HG03064 (cell line): ENCODE results near the gene PNLIPRP2.

Experiments
- ATAC-seq: cut with Tn5 transposase; IDR thresholded peaks from one replicate; pipeline ENCODE4 v1.9.1; 2021; ENCODE audit warnings: low read depth; ENCODE audit not compliant: unreplicated experiment

Gene PNLIPRP2

DNA sequence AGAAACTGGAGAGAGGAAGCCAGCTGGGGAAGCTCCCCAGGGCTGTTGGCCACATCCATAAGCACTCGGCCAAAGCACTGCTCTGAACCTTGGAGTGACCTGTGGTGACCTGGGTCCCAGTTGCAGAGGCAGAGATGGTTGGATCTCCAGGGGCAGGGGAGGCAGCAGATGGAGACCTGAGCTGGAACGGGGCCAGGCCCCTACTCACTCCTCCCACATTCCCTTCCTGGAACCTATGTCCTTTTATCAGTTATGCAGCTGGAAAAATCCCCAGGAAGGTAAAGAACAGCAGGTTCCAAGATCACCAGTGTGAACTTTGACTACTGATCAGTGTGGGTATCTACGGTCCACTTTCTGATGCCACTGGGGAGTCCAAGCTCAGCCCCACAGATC, 9.6 kb upstream of the PNLIPRP2 start:
- no peak for ATAC-seq

DNA sequence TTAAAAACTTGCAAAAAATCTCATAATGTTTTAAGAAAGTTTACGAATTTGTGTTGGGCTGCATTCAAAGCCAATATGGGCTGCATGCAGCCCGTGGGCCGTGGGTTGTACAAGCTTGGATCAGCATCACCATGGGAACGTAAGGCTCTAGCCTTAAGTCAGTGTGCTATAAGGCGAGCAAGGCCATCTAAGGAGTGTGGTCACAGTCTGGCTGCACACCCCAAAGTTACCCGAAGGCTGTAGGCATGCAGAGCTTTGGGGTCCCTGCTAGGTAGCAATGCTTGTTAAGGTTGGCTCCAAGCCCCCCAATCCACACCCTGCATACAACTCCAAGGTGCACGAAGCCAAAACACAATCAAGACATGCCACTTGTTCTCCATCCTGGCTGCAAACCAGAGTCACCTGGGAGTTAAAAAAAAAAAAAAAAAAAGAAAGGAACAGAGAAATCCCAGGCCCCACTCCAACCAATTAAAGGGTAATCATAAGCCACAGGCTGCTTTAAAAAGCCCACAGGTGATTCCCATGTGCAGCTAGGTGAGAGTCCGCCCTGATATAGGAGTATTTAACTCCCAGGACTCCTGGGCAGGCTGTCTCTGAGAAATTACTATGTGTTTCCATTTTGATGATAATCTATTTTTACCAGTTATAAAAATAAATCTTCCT, 8.5 kb upstream of the PNLIPRP2 start:
- no peak for ATAC-seq

DNA sequence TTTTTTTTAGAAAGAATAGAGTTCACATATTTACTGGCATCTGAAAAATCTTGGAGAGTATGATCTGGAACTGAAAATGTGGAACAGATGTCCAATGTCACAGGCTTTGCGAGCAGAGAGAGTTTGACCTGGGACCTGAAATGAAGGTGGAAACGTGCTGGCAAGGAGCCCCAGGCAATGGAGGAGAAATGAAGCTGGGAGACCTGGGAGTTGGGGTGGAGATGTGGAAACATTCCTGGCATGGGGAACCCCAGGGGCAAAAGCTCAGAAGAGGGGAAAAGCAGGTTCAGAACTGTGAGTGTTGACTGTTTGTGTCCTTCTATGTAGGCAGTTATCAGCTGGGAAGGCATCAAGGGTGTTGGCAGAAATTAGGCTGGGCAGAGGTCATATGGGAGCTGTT, 7.3 kb upstream of the PNLIPRP2 start:
- ATAC-seq, result no peak

DNA sequence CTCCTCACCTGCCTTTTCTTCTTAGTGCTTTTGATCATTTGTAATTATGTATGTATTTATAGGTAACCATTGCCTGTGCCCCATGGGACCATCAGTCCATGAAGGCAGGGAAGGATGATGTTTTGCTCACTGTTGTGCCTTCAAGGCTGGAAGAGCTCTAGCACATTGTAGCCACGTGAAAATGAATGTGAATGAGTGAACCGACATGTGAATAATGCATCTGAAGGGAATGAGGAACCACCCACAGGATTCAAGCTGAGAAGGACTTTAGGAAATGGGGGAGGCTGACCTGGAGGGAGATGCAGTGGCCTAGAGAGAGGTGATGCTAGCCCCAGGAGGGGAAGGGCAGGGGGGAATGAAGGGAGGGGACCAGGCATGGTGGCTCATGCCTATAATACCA, 6.0 kb upstream of the PNLIPRP2 start:
- no peak for ATAC-seq

DNA sequence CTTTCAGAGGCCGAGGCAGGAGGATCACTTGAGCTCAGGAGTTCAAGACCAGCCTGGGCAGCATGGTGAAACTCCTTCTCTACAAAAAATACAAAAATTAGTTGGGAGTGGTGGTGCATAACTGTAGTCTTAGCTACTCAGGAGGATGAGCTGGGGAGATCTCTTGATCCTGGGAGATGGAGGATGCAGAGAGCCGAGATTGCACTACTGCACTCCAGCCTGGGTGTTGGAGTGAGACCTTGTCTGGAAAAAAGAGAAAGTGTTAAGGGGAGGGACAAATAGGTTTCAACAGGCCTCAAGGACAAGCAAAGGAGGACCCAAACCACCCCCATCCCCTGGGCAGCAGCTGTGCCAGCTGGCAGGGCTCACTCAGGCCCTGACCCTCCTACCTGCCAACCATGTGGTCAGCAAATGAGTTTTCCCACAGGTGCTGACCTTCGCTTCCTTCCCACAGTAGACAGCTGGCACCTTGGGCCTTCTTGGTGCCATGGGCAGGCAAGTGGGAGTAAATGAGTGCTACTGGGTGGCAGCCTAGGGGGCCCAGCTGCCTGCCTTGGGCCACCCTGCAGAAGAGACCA, 5.5 kb upstream of the PNLIPRP2 start:
- ATAC-seq, result no peak

DNA sequence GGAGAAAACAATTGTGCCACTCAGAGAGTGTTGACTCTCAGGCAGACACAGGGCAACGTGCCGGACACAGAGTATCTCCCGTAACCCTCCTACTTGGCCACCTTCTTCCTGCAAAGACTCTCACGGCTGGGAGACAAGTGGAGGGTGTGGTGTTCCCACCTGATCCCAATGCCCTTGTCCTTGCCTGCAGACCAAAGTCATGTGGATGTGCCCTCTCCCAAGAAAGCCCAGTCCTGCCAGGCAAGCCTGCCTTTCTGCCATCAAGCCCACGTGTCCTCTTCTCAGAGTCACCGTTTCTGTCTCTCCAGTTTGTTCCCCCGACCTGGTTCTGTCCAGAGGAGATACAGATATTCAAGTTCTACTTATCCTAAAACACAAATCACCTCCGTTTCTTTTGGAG, 723 bp downstream of the PNLIPRP2 start:
- ATAC-seq, result no peak

DNA sequence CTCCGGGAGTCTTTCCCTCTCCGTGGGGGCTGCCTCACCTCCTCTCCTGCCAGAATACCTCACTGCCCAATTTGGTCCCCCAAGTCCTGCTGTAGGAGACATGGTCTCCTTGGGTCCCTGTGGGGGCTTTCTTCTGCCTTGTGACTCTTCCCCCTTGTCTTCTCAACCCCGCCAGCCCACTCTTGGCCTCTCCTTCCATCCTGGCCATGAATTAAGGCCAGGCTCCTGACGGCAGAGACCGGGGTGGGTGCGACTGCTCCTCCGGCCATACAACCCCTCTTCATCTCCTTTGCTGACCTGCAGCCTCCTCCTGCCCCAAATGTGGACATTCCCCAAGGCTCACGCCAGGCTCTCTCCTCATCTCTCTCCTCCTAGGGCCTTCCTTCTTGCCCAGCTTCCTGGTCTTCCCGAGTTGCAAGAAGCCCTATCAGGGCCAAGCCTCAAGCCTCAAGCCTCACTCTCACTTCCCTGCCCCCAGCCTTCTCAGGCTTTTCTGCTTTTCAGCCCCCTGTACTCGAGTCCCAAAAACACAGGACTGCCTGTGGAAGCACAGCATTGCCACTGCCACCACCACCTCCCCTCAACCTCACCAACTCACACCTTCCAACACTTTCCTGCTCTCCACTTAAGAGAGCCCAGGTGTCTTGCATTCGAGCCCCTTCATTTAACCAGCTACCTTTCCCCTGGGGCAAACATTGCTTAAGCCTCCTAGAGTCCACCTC, 1.3 kb downstream of the PNLIPRP2 start:
- no peak for ATAC-seq

DNA sequence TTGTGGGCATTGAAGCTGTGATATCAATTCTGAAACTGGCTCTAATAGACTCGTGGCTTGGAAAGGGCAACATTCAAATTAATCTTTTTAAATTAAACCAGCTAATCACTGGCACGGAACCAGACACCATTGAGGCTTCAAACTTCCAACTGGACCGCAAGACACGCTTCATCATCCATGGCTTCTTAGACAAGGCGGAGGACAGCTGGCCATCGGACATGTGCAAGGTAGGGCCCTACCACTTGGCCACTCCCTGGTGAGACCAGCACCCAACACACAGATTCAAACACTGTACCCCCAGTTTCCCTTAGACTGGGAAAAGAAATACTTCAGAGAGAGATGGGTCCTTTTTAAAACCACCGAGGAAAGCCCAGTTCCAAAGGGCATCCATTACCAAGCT, 5.1 kb downstream of the PNLIPRP2 start:
- ATAC-seq, result no peak

DNA sequence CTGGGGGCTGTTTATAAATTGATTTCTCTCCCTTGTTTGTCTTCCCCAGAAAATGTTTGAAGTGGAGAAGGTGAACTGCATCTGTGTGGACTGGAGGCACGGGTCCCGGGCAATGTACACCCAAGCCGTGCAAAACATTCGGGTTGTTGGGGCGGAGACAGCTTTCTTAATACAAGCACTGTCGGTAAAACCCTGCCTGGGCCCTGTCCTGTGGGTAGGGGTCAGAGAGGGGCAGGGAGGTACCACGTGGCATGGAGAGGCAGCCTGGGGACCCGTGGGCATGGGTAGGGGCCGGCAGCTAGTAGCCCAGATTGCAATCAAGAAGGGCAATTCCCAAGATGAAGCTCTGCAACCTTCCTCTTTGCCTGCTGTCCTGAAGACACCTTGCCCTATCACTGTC, 6.1 kb downstream of the PNLIPRP2 start:
- ATAC-seq, result no peak

DNA sequence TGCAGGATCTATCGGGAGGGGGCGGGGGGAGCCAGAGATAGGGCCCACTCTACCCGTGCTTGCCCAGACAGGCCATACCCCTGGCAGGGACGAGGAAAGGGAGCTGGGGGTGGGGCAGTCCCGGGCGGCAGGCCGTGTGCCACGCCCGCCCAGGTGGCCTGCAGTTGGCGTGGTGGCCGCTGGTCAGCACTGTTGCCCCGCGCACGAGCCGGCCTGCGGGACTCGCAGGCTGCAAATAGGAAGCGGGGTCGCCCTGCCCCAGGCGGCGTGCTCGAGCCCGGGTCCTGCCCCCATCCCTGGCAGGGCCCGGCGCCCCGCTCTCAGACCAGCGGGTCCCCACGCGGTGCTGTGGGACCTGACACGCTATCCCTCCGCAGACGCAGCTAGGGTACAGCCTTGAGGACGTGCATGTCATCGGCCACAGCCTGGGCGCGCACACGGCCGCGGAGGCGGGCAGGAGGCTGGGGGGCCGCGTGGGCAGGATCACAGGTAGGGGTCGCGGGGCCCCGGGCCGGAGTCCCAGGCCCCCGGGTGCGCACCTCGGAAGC, 6.7 kb downstream of the PNLIPRP2 start:
- ATAC-seq, result no peak

DNA sequence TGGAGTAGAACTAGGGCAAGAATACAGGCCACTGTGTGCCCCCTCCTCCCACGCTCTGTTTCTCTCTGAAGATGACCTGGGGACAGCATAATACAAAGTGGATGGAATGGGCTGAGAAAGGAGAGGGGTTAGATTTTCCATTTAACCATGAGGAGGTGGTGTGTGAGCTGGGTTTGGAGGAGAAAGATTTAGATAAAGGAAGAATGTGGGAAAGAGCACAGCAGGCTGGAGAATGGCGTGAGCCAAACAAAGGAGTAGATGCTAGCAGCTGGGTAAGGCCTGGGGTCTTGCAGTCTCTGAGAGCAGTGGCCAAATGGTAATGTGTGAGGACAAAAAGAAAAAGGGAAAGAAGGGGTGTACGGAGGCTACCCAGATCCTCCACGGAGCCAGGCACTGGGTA, 8.6 kb downstream of the PNLIPRP2 start:
- no peak for ATAC-seq

DNA sequence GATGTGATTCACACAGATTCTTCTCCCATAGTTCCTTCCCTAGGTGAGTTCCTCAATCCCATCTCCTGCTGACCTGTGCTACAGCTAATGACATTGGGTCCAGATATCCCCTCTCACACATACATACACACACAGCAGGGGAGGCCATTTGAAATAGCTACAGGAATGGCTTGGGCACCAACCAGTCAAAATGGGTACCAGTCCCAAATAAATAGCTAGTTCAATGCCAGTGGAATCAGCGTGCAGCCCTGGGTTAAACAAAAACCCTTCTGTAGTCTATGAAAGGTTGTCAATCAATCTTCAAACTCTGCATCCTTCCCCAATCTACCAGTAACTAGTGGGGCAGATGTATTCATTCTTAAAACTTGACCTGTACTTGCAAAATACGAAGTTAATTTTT, 9.3 kb downstream of the PNLIPRP2 start:
- no peak for ATAC-seq

DNA sequence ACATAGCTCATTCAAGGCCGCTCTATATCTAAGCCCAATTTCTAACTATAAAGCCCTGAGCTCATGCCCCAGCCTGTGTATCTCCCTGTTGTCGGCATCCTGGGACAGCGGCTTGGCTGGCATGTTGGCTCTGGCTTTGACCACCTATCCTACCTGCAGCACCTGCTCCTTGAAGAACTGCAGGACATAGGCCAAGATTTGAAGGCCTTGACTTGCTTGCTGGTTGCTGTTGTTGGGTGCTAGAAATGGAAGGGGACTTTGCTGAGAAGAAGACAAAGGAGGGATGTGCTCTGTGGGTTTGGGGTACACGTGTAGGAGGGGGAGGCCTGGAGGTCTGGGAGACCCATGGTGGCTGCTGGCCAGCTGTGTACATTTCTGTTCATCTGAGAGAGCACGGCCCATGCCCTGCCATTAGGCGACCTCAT, 11.1 kb downstream of the PNLIPRP2 start:
- no peak for ATAC-seq

DNA sequence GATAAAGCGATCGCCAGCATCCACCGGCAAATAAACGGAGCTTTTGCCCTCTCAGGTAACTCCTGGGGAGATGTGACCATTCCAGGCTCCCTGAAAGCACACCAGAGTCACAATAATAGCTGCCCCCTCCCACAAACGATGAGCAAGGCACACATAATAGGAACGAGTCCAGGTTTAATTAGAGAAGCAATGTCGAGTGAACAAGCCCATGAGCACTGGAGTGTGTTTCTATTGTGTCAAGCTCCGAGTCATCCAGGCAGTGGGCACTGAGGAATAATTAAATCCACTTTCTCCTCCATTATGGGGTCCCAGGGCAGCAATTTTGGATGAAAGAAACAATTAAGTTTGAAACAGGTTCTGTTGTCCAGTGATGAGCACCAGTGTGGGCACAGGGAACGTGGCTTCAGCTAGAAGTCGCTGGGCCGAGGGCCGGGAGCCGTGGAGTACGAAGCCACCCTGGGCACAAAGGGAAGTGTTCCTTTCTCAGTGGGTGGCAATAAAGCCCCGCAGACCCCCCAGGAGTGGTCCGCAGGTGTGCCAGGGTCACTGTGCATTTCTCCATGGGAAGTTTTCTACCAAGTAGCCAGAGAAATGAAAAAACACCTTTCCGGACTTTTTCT, 12.0 kb downstream of the PNLIPRP2 start:
- ATAC-seq, result no peak

DNA sequence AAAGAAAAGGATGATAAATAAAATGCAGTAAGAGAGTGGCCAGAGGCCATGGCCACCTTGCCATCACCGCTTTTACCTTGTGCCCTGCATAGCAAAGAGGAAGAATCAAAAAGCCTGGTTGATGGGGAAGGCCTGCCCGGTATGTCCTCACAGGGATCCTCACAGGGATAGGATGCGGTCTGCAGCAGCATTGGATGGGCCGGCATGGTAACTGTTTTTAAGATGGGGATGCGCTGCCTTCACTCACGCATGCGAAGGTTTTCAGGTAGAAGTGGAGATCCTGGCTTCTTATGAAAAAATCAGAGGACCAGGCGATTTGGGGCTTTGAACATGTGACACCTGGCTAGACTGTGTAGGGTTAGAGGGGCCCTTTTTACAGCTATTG, 12.5 kb downstream of the PNLIPRP2 start:
- no peak for ATAC-seq

DNA sequence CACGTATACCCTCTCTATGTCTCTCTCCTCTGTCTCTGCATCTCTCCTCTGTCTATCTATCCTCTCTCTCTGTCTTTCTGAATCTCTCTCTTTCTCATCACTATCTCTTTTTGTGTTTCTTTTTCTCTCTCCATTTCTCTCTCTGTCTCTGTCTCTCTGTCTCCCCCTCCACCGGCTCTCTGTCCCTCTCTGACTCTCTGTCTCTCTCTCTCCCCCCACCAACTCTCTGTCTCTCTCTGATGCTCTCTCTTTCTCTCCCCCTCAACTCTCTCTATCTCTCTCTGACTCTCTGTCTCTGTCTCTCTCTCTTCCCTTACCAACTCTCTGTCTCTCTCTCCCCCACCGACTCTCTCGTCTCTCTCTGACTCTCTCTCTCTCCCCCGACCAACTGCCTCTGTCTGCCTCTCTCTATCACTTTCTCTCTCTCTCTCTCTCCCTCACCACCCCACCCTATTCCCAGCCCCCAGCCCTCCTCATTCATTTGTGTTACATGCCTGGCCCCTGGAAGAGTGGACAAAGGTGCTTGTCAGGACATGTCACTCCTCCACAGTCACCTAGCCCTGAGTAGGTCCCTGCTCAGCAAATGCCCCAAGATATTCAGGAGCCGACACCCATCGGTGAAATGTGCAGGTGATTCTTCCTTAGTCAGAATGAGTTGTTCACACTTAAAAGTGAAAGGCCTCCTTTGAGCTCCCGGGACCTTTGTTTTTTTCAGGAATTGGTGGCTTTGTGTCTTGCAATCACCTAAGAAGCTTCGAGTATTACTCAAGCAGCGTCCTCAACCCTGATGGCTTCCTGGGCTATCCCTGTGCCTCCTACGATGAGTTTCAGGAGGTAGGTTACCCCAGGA, 13.6 kb downstream of the PNLIPRP2 start:
- no peak for ATAC-seq

DNA sequence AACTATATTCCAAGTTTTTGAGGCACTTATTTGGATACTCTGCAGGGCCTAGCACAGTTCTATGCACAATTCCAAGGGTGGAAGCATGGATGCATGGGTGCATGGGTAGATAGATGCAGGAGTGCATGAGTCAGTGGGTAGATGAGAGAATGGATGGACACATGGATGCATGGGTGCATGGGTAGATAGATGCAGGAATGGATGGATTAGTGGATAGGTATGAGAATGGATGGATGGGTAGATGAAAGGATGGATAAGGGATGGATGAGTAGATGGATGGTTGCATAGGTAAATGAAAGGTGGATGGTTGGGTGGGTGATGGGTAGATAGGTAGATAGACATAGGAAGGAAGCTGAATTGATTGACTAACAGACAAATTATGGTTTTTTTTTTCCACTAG, 15.6 kb downstream of the PNLIPRP2 start:
- ATAC-seq, result no peak

DNA sequence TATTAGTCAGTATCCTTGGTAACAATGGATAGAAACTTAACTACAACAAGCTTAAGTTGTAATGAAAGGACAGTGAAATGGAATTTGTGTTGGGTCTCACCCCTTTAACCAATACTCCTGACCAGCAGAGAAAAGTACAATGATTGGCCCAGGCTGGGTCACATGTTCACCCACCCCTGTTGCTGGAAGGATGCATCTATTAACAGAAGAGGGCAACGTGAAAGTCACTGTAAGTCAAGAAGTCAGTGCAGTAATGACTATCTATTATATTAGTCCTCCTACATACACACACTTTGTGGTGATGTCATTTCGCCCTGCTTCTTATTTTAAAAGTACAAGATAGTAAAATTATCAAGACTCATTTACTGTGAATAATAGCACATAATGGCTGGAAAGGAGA, 16.2 kb downstream of the PNLIPRP2 start:
- ATAC-seq, result no peak

DNA sequence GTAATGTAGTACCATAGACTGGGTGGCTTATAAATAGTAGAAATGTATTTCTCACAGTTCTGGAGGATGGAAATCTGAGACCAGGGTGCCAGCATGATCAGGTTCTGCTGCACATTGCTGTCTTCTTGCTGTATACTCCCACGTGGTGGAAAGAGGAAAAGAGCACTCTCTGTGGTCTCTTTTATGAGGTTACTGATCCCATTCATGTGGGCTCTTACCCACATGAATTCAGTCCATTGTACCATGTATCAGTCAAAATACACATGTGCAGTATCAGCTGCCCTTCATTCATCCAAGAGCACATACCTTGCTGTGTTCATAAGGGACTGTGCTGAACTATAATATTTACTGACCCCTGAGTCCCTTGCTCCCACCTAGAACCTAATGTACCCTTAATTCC, 17.1 kb downstream of the PNLIPRP2 start:
- ATAC-seq, result no peak

DNA sequence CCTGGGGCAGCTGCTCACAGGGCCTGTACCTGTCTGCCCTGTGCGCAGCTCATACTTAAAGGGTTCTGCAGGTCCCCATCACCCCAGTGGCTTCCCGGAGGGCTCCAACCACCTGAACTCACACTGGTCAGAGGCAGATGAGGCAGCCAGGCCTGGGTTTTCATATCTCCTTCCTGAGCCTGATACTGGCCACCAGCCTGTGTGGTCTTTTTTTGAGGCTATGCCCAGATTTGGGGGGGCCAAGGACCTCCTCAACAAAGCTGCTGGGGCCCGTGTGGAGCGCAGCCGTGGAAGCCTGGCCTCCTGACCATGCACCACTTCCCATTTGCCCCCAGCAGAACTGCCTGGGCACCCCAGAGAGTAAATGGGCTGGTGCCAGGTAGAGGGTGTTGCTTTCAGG, 25.7 kb downstream of the PNLIPRP2 start:
- ATAC-seq, result no peak

DNA sequence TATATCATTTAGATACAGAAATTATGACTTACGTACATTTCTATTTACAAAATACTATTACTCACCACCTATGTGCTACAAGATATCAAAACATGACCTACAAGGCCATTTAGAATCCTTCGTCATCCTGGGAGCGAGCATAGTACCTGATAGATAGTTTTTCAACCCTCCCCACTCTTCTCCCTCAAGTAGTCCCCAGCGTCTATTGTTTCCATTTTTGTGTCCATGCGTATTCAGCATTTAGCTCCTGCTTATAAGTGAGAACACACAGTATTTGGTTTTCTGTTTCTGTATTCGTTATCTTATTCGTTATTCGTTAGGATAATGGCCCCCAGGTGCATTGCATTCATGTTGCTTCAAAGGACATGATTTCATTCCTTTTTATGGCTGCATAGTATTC, 28.1 kb downstream of the PNLIPRP2 start:
- ATAC-seq, result no peak
